BE2C (cell line): ENCODE data around the gene DGLUCY.
"Not testable (repeated sequence)": the region's sequence is repeated elsewhere in the genome, so short reads cannot be mapped to it uniquely, and the experiment has no call there.

Experiments
- DNase-seq: peaks from one replicate; pipeline ENCODE4 v3.0.0-alpha.2; 2020
- H3K27me3 ChIP-seq: fragments of 250-450 bp; sonication (Bioruptor Pico); 2 replicates; pipeline ENCODE4 v1.5.1; 2020; ENCODE audit warnings: mild to moderate bottlenecking
- H3K36me3 ChIP-seq: fragments of 250-450 bp; sonication (Bioruptor Pico); 2 replicates; pipeline ENCODE4 v1.5.1; 2020; ENCODE audit warnings: mild to moderate bottlenecking
- H3K4me1 ChIP-seq: fragments of 250-450 bp; sonication (Bioruptor Pico); 2 replicates; pipeline ENCODE4 v1.5.1; 2020
- H3K4me3 ChIP-seq: 2 replicates; pipeline ENCODE4 v1.5.1; 2011; ENCODE audit warnings: low read depth, low read length
- H3K9me3 ChIP-seq: fragments of 250-450 bp; sonication (Bioruptor Pico); 2 replicates; pipeline ENCODE4 v1.5.1; 2020
- CTCF ChIP-seq: IDR thresholded peaks from 2 replicates; pipeline ENCODE4 v1.5.1; 2012; ENCODE audit warnings: mild to moderate bottlenecking, low read depth, low read length

DGLUCY gene

GRCh38 chr14:91261986-91262549, 148.2 kb downstream of the DGLUCY start:
- Histone ChIP-seq H3K9me3 (no peaks in the 10 kb centered on the region), H3K4me3 (no peak overlapping the region), H3K36me3 (no peaks in the 10 kb centered on the region), H3K27me3 (no peaks in the 10 kb centered on the region; the same call in 1 of the 2 replicates), H3K4me1 (peaks cover 12% of the 10 kb centered on the region)
- no peak for DNase-seq
- no peak for TF ChIP-seq CTCF

GRCh38 chr14:91263329-91263728, 149.5 kb downstream of the DGLUCY start:
- H3K4me3 ChIP-seq: no peak overlapping the region
- no peaks in the 10 kb centered on the region for H3K36me3 ChIP-seq
- no peak for TF ChIP-seq CTCF
- peaks cover 4% of the 10 kb centered on the region; the same call in 1 of the 2 replicates for H3K4me1 ChIP-seq
- H3K27me3 ChIP-seq: no peaks in the 10 kb centered on the region; the same call in 1 of the 2 replicates
- DNase-seq: no peak
- no peaks in the 10 kb centered on the region for H3K9me3 ChIP-seq

GRCh38 chr14:91264151-91265150, 150.6 kb downstream of the DGLUCY start:
- Histone ChIP-seq H3K4me1 (peaks cover 4% of the 10 kb centered on the region; the same call in 1 of the 2 replicates), H3K9me3 (no peaks in the 10 kb centered on the region), H3K4me3 (peak overlapping the region; percentile 50), H3K27me3 (no peaks in the 10 kb centered on the region; the same call in 1 of the 2 replicates), H3K36me3 (no peaks in the 10 kb centered on the region)
- DNase-seq: no peak
- TF ChIP-seq CTCF: no peak

- no peak for DNase-seq
- Histone ChIP-seq H3K4me1 (peaks cover 4% of the 10 kb centered on the region; the same call in 1 of the 2 replicates), H3K4me3 (no peak overlapping the region), H3K27me3 (no peaks in the 10 kb centered on the region; the same call in 1 of the 2 replicates), H3K36me3 (no peaks in the 10 kb centered on the region), H3K9me3 (no peaks in the 10 kb centered on the region)
- TF ChIP-seq CTCF: no peak
These were observed 151.5 kb downstream of the DGLUCY start for GRCh38 chr14:91265404-91265803.

- H3K36me3 ChIP-seq, DNase-seq, H3K9me3 ChIP-seq, H3K4me1 ChIP-seq, H3K4me3 ChIP-seq, H3K27me3 ChIP-seq: not testable (repeated sequence)
These were observed 152.4 kb downstream of the DGLUCY start for GRCh38 chr14:91266276-91266675.

GRCh38 chr14:91267965-91268437, 154.1 kb downstream of the DGLUCY start:
- Histone ChIP-seq H3K27me3 (no peaks in the 10 kb centered on the region; the same call in 1 of the 2 replicates), H3K36me3 (no peaks in the 10 kb centered on the region), H3K4me1 (peaks cover 4% of the 10 kb centered on the region; the same call in 1 of the 2 replicates), H3K4me3 (no peak overlapping the region), H3K9me3 (no peaks in the 10 kb centered on the region)
- no peak for DNase-seq
- no peak for TF ChIP-seq CTCF
